IPS DF 19.7 (cell line): Measurements from ENCODE around the gene PRR36.

ENCODE experiments used
- DNase-seq: peaks from one replicate; pipeline ENCODE4 v3.0.0-alpha.2; 2013; ENCODE audit warnings: low read depth, low spot score

PRR36 gene

GRCh38 chr19:7846155-7846646, 28.0 kb downstream of the PRR36 start:
- DNase-seq: no peak

GRCh38 chr19:7845390-7846154, 28.6 kb downstream of the PRR36 start:
- DNase-seq: no peak

GRCh38 chr19:7844951-7845350, 29.2 kb downstream of the PRR36 start:
- no peak for DNase-seq

GRCh38 chr19:7844405-7844804, 29.8 kb downstream of the PRR36 start:
- no peak for DNase-seq

GRCh38 chr19:7843521-7843920, 30.7 kb downstream of the PRR36 start:
- no peak for DNase-seq

GRCh38 chr19:7842661-7843294, 31.4 kb downstream of the PRR36 start:
- no peak for DNase-seq

GRCh38 chr19:7841751-7842660, 32.2 kb downstream of the PRR36 start:
- DNase-seq: no peak

- DNase-seq: no peak
Observed at GRCh38 chr19:7840629-7841028, 33.6 kb downstream of the PRR36 start.

- DNase-seq: no peak
Observed at GRCh38 chr19:7839476-7839875, 34.7 kb downstream of the PRR36 start.

- no peak for DNase-seq
Observed at GRCh38 chr19:7833225-7834099, 40.7 kb downstream of the PRR36 start.

GRCh38 chr19:7832781-7833180, 41.4 kb downstream of the PRR36 start:
- DNase-seq: no peak

GRCh38 chr19:7832009-7832408, 42.2 kb downstream of the PRR36 start:
- DNase-seq: no peak

- no peak for DNase-seq
Observed at GRCh38 chr19:7831452-7831851, 42.7 kb downstream of the PRR36 start.

- no peak for DNase-seq
Observed at GRCh38 chr19:7830823-7831222, 43.4 kb downstream of the PRR36 start.

GRCh38 chr19:7830272-7830771, 43.9 kb downstream of the PRR36 start:
- no peak for DNase-seq

- peak; percentile 100 for DNase-seq
Observed at GRCh38 chr19:7829561-7830271, 44.5 kb downstream of the PRR36 start, which contains the start of gene EVI5L. Gene EVI5L (plus strand): TSS chr19:7830218. CDS start chr19:7846543, 16,325 bp downstream.

- no peak for DNase-seq
Observed at GRCh38 chr19:7829166-7829520, 45.0 kb downstream of the PRR36 start.

- no peak for DNase-seq
Observed at GRCh38 chr19:7823686-7824301, 50.4 kb downstream of the PRR36 start.

GRCh38 chr19:7822910-7823515, 51.2 kb downstream of the PRR36 start:
- no peak for DNase-seq
